HepG2 (cell line): ENCODE data around the gene SPATA46. TPM values are rescaled to one million over a fixed set of nuclear protein-coding genes. Genes with fewer than 3 reads are reported as not detected.

Experiments used
- ARID2 ChIP-seq: sonication (generic); formaldehyde crosslinking; IDR thresholded peaks from 2 replicates; pipeline ENCODE4 v1.8.1; 2022; ENCODE audit warnings: mild to moderate bottlenecking, missing genetic modification reagents, borderline replicate concordance
- EHMT2 ChIP-seq: fragments of 200-600 bp; sonication (generic); IDR thresholded peaks from 2 replicates; pipeline ENCODE4 v1.7.0; 2017; ENCODE audit warnings: antibody characterized with exemption, low read depth, low read length, borderline replicate concordance
- ZNF383 ChIP-seq: sonication (generic); formaldehyde crosslinking; IDR thresholded peaks from 2 replicates; pipeline ENCODE4 v1.4.0; 2020; ENCODE audit warnings: missing genetic modification reagents, mild to moderate bottlenecking, borderline replicate concordance
- polyA plus RNA-seq, 8 experiments: library from polyadenylated mRNA; depleted of rRNA in 3 of 8; stranded (reverse) in 7 of 8; unstranded in 1 of 8; fragments of >200 nt; fragmentation: Illumina TruSeq in 4 of 8; extraction: Trizol in 4 of 8; gene quantifications; 2 replicates each; pipeline versions ENCODE4 v1.2.1 to v1.2.3, GENCODE V29; 2011 to 2016; ENCODE audit warnings: low read depth in 4 of 8, missing spikeins in 1 of 8, mixed read lengths in 1 of 8; ENCODE audit not compliant: insufficient read depth in 1 of 8
- total RNA-seq, 5 experiments: library from RNA; depleted of rRNA; stranded (reverse); fragments of >200 nt; fragmentation: Illumina TruSeq; extraction: Trizol; gene quantifications; 2 replicates each; pipeline ENCODE4 v1.2.3, GENCODE V29; 2016; ENCODE audit warnings: low read depth in 1 of 5
- TF ChIP-seq, protein P1 (sequence below): sonication (generic); formaldehyde crosslinking; IDR thresholded peaks from 2 replicates; pipeline ENCODE4 v1.4.0; 2020; ENCODE audit warnings: missing genetic modification reagents
- TF ChIP-seq, protein P2 (sequence below): sonication (generic); formaldehyde crosslinking; IDR thresholded peaks from 2 replicates; pipeline ENCODE4 v1.5.0; 2020; ENCODE audit warnings: mild to moderate bottlenecking, missing genetic modification reagents, borderline replicate concordance
- TF ChIP-seq, protein P3 (sequence below): sonication (generic); formaldehyde crosslinking; IDR thresholded peaks from 2 replicates; pipeline ENCODE4 v1.8.0; 2022; ENCODE audit warnings: missing genetic modification reagents, low read depth, mild to moderate bottlenecking, borderline replicate concordance

The SPATA46 gene
- total and polyA plus RNA-seq, 2 of the 13 experiments (the other 11 are each of a cell fraction or from before 2014, with no cell fraction given), result not detected

DNA sequence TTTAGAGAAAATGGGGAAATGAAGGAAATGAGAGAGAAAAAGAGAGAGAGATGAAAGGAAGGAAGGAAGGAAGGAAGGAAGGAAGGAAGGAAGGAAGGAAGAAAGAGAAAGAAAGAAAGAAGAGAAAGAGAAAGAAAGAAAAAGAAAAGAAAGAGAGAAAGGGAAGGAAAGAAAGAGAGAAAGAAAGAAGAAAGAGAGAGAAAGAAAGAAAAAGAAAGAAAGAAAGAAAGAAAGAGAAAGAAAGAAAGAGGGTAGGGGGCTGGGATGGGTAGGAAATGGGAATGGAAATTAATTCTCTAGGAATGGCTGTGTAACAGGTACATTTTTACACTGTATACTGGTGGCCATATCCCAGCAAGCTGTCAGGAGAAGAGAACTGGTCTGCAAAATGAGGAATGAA lies 39.6 kb upstream of the SPATA46 start (continued):
- TF ChIP-seq, protein P1, sequence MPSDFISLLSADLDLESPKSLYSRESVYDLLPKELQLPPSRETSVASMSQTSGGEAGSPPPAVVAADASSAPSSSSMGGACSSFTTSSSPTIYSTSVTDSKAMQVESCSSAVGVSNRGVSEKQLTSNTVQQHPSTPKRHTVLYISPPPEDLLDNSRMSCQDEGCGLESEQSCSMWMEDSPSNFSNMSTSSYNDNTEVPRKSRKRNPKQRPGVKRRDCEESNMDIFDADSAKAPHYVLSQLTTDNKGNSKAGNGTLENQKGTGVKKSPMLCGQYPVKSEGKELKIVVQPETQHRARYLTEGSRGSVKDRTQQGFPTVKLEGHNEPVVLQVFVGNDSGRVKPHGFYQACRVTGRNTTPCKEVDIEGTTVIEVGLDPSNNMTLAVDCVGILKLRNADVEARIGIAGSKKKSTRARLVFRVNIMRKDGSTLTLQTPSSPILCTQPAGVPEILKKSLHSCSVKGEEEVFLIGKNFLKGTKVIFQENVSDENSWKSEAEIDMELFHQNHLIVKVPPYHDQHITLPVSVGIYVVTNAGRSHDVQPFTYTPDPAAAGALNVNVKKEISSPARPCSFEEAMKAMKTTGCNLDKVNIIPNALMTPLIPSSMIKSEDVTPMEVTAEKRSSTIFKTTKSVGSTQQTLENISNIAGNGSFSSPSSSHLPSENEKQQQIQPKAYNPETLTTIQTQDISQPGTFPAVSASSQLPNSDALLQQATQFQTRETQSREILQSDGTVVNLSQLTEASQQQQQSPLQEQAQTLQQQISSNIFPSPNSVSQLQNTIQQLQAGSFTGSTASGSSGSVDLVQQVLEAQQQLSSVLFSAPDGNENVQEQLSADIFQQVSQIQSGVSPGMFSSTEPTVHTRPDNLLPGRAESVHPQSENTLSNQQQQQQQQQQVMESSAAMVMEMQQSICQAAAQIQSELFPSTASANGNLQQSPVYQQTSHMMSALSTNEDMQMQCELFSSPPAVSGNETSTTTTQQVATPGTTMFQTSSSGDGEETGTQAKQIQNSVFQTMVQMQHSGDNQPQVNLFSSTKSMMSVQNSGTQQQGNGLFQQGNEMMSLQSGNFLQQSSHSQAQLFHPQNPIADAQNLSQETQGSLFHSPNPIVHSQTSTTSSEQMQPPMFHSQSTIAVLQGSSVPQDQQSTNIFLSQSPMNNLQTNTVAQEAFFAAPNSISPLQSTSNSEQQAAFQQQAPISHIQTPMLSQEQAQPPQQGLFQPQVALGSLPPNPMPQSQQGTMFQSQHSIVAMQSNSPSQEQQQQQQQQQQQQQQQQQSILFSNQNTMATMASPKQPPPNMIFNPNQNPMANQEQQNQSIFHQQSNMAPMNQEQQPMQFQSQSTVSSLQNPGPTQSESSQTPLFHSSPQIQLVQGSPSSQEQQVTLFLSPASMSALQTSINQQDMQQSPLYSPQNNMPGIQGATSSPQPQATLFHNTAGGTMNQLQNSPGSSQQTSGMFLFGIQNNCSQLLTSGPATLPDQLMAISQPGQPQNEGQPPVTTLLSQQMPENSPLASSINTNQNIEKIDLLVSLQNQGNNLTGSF (CRISPR knock-in tag), result no peak
- TF ChIP-seq ARID2 (no peak), ZNF383 (CRISPR knock-in tag) (no peak), EHMT2 (no peak)
- TF ChIP-seq, protein P2, sequence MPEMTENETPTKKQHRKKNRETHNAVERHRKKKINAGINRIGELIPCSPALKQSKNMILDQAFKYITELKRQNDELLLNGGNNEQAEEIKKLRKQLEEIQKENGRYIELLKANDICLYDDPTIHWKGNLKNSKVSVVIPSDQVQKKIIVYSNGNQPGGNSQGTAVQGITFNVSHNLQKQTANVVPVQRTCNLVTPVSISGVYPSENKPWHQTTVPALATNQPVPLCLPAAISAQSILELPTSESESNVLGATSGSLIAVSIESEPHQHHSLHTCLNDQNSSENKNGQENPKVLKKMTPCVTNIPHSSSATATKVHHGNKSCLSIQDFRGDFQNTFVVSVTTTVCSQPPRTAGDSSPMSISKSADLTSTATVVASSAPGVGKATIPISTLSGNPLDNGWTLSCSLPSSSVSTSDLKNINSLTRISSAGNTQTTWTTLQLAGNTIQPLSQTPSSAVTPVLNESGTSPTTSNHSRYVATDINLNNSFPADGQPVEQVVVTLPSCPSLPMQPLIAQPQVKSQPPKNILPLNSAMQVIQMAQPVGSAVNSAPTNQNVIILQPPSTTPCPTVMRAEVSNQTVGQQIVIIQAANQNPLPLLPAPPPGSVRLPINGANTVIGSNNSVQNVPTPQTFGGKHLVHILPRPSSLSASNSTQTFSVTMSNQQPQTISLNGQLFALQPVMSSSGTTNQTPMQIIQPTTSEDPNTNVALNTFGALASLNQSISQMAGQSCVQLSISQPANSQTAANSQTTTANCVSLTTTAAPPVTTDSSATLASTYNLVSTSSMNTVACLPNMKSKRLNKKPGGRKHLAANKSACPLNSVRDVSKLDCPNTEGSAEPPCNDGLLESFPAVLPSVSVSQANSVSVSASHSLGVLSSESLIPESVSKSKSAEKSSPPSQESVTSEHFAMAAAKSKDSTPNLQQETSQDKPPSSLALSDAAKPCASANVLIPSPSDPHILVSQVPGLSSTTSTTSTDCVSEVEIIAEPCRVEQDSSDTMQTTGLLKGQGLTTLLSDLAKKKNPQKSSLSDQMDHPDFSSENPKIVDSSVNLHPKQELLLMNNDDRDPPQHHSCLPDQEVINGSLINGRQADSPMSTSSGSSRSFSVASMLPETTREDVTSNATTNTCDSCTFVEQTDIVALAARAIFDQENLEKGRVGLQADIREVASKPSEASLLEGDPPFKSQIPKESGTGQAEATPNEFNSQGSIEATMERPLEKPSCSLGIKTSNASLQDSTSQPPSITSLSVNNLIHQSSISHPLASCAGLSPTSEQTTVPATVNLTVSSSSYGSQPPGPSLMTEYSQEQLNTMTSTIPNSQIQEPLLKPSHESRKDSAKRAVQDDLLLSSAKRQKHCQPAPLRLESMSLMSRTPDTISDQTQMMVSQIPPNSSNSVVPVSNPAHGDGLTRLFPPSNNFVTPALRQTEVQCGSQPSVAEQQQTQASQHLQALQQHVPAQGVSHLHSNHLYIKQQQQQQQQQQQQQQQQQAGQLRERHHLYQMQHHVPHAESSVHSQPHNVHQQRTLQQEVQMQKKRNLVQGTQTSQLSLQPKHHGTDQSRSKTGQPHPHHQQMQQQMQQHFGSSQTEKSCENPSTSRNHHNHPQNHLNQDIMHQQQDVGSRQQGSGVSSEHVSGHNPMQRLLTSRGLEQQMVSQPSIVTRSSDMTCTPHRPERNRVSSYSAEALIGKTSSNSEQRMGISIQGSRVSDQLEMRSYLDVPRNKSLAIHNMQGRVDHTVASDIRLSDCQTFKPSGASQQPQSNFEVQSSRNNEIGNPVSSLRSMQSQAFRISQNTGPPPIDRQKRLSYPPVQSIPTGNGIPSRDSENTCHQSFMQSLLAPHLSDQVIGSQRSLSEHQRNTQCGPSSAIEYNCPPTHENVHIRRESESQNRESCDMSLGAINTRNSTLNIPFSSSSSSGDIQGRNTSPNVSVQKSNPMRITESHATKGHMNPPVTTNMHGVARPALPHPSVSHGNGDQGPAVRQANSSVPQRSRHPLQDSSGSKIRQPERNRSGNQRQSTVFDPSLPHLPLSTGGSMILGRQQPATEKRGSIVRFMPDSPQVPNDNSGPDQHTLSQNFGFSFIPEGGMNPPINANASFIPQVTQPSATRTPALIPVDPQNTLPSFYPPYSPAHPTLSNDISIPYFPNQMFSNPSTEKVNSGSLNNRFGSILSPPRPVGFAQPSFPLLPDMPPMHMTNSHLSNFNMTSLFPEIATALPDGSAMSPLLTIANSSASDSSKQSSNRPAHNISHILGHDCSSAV (CRISPR knock-in tag), result no peak
- TF ChIP-seq, protein P3, sequence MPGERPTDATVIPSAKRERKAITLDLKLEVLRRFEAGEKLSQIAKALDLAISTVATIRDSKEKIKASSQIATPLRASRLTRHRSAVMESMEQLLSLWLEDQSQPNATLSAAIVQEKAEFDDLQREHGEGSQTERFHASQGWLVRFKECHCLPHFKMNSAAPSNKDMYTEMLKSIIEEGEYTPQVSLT (CRISPR knock-in tag), result no peak
